GM18868 (cell line): Measurements from ENCODE around the gene TESPA1.
"Not testable (repeated sequence)": the region's sequence is repeated elsewhere in the genome, so short reads cannot be mapped to it uniquely, and the experiment has no call there.

Experiments
- ATAC-seq: cut with Tn5 transposase; IDR thresholded peaks from one replicate; pipeline ENCODE4 v1.9.1; 2021; ENCODE audit warnings: mild to moderate bottlenecking, moderate library complexity; ENCODE audit not compliant: unreplicated experiment

The TESPA1 gene

GRCh38 chr12:54950071-54950727 is 34.4 kb downstream of the TESPA1 start:
- ATAC-seq = no peak

- ATAC-seq = no peak
Measured at GRCh38 chr12:54949073-54949711, 35.4 kb downstream of the TESPA1 start.

DNA sequence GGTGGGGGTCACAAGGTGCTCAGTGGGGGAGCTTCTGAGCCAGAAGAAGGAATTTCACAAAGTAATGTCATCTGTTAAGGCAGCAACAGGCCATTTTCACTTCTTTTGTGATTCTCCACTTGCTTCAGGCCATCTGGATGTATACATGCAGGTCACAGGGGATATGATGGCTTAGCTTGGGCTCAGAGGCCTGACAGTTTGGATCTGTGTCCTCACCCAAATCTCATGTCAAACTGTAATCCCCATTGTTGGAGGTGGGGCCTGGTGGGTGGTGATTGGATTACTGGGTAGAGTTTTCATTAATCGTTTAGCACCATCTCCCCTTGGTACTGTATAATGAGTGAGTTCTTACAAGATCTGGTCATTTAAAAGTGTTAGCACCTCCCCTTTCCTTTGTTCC is 36.4 kb downstream of the TESPA1 start:
- no peak for ATAC-seq

GRCh38 chr12:54945082-54945481 is 39.5 kb downstream of the TESPA1 start:
- ATAC-seq = no peak

DNA sequence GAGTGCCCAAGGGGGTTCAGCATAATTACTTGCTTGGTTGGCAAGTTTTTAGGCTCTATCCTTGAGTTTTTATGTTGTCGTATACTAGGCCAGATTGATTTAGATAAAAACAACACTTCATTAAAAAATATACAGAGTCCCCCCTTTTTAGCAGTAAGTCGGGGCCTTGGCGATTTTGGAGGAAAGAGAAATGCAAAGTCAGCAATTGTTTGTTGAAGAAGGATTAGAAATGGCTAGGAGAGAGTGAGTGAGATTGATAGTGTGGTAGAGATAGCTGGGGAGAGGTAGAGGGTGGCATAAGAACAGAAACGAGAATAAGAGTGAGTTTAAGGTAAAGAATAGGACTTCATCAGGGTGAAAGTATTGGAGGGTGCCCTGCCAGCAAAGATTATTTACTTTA is 41.3 kb downstream of the TESPA1 start:
- not testable (repeated sequence) for ATAC-seq

DNA sequence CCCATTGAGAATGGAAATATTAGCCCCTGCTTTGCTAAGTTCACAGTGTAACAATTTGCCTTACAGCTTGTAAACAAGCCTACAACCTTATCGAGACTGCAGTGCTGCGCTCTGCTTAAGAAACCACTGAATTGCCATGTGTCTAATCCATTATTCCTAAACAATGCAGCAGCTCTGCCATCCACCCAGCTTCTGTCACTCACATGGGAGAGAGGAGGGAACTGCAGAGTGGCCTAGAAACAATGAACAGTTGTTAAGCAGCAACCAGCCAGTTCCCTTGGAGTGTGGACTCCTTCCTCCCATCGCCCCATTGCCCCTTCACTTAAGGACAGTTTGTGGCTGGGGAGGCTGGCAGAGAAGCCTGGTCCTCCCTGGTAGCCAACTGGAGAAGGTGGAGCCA is 42.9 kb downstream of the TESPA1 start:
- no peak for ATAC-seq

DNA sequence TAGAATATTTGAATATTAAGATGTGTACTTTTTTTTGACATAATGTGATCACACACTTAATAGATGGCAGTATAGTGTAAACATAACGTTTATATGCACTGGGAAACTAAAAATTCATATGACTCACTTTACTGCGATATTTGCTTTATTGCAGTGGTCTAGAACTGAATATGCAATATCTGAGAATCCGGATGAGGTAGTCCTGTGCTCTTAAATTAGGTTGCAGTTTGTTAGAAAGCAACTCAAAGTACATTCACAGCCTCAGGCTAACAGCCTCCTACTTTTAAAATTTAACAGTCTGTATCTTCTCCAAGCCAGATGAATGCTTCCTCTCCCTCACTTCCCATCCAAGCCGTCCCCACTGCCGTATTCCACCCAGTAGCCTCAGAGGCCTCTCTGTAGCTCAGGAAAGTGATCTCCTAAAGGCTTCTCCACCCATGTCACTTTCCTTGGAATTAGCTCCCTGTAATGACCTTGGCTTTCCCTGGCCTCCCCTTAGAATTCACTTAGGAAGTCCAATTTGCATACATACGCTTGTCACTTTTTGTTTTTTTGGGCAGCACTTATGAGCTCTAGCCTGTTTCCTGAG is 43.7 kb downstream of the TESPA1 start:
- ATAC-seq = no peak

DNA sequence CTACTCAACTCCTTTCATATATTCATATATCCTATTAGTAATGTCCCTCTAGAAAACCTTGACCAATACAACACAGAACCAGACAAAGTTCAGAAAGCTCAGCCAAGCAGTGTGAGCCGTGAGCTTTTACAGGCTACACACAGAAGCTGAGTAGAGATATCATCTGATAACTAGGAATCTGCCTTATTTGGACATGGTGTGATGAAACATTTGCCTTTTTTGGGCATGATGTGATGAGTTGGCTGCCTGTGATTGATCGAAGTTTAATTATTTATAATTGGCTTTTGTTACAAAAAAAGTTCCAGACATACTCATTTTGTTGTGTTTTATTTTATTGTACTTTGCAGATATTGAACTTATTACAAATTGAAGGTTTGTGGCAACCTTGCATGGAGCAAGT is 46.6 kb downstream of the TESPA1 start:
- no peak for ATAC-seq

- ATAC-seq = no peak
Measured at GRCh38 chr12:54937376-54937775, 47.2 kb downstream of the TESPA1 start.

GRCh38 chr12:54936736-54937135 is 47.8 kb downstream of the TESPA1 start:
- no peak for ATAC-seq

DNA sequence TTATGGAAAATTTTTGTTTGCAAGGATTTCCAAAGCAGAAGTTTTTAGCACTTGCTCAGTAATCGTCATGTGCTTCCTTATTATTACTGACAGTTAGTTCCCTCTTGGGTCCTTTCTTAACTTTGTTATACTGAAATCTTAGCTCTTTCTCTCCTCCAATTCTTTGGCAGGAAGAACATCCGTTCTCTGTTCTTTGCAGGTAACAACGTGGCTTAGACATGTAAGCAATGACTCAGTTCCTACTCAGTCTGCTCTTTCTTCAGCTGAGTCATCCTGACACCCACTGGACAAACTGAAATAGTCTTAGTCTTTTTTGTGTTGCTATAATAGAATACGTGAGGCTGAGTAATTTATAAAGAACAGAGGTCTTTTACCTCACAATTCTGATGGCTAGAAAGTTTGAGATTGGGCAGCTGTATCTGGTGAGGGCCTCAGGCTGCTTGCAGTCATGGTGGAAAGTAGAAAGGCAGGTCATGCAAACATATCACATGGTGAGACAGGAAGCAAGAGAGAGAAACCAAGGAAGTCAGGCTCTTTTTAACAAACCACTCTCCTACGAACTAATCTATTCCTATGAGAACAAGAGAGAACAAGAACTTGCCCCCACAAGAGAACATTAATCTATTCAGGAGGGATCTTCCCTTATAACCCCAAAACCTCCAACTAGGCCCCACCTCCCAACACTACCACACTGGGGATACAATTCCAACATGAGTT is 49.2 kb downstream of the TESPA1 start:
- peak; percentile 97 for ATAC-seq

DNA sequence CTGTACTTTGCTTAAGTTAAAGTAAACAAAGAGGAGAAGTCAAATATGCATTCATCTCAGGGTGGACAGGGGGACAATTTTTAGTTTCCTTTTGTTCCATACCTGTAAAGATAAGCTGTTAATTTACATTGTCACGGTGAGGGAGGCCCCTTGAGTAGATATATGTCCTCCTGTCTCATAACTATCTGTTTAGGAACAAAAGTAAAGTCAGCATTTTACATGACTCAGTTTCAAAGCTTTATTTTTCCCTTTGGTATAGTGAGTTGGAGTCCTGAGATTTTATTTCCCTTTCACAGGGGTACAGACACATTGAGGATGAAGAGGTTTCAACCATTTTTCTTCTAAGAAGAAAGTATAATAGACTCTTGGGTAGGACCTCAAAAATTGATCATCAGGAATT is 50.1 kb downstream of the TESPA1 start:
- no peak for ATAC-seq

GRCh38 chr12:54933376-54933775 is 51.2 kb downstream of the TESPA1 start:
- peak; percentile 38 for ATAC-seq

- no peak for ATAC-seq
Measured at GRCh38 chr12:54932691-54933090, 51.9 kb downstream of the TESPA1 start.

DNA sequence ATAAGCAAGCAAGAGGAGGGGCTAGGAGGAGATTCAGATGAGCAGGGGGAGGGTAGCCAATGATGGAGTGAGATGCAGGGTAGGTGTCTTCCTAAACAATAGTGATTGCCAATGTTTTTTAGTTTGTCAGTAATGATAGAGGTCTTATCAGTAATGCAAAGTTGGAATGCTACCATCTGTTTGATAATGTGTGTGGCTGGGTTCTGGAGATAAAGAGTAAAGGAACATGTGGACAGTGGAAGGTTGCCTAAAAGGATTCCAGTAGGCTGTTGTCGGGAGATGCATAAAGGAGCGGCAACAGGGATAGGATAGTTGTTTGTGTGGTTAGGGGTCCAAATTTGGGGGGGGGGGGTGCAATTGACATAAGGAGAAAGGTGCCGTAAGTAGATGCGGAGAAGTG is 52.5 kb downstream of the TESPA1 start:
- no peak for ATAC-seq

DNA sequence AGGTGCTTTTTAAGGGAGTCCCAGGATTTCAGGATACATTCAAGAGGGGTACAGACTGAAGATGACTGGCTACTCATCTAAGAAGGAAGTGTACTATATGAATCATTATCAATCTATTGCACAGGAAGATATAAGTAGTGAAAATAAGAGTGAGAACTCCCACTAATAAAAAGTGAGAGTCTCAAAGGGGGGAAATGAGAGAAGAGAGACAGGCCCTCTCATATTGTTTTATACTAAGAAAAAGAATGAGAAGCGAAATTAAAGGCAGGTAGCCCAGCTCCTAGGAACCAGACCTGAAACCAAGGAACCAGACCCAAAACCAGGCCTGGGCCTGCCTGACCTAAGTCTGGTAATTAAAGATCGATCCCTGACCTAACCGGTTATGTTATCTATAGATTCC is 54.6 kb downstream of the TESPA1 start:
- ATAC-seq = no peak

GRCh38 chr12:54926246-54926645 is 58.3 kb downstream of the TESPA1 start:
- no peak for ATAC-seq

DNA sequence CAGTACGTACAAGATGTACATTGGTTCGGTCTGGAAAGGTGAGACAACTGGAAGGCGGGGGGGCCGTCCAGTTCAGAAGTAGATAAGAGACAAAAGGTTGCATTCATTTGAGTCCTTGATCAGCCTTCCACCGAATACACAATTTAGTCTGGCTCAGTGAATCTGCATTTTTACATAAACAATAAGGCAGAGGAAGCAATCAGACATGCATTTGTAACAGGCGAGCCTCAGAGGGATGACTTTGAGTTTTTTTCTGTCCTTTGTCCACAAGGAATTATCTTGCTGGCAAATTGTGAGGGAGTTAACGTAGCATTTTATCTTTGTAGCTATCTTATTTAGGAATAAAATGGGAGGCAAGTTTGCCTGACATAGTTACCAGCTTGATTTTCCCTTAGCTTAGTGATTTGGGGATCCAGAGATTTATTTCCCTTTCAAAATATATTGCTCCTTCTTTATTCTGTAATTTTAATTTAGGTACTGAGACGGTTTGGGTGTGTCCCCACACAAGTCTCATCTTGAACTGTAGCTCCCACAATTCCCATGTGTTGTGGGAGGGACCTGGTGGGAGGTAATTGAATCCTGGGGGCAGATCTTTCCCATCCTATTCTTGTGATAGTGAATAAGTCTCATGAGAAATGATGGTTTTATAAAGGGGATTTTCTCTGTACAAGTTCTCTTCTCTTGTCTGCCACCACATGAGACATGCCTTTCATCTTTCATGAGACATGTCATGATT is 59.4 kb downstream of the TESPA1 start:
- ATAC-seq = no peak

DNA sequence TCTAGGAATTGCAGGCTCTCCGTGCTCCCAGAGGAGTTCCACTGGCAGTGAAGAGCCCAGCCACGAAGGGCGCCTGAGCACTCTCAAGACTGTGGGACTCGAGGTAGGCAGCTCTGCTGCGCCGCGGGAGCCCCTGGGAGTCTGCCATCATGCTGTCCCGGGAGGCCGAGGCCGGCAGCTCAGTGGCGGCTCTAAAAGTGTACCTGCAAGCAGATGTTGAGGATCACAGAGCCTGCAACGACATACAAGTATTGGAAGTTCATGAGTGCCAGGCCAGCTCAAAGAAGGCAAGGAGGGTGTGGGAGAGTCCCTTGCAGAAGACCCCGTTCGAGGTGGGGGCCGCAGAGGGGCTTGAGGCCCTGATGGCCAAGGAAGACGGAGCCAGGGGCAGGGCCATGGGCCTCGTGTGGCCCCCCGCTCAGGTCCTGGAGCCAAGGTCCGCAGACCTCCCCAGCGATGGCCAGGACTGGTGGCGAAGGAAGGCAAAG is 67.5 kb downstream of the TESPA1 start:
- ATAC-seq = no peak
